NCI-H1436 treated with DMSO at 0.1 percent for 48 hours (cell line): ENCODE results near the gene RNF223.
"Not testable (repeated sequence)": the region's sequence is repeated elsewhere in the genome, so short reads cannot be mapped to it uniquely, and the experiment has no call there.

ENCODE experiments used
- DNase-seq: peaks from one replicate; lab custom pipeline; 2025; lab: John Stamatoyannopoulos, UW

The RNF223 gene

GRCh38 chr1:1044455-1045078 is 29.5 kb downstream of the RNF223 start:
- DNase-seq, result no peak

- DNase-seq, result no peak
These were observed 30.2 kb downstream of the RNF223 start for GRCh38 chr1:1043921-1044320.

- DNase-seq, result no peak
These were observed 30.7 kb downstream of the RNF223 start for GRCh38 chr1:1043411-1043810.

GRCh38 chr1:1042835-1043234 is 31.3 kb downstream of the RNF223 start:
- no peak for DNase-seq

- no peak for DNase-seq
These were observed 32.2 kb downstream of the RNF223 start for GRCh38 chr1:1041873-1042272.

- no peak for DNase-seq
These were observed 33.0 kb downstream of the RNF223 start for GRCh38 chr1:1041092-1041523.

- DNase-seq, result no peak
These were observed 33.8 kb downstream of the RNF223 start for GRCh38 chr1:1040004-1040991.

- no peak for DNase-seq
These were observed 34.8 kb downstream of the RNF223 start for GRCh38 chr1:1039145-1039910.

GRCh38 chr1:1038694-1039093 is 35.4 kb downstream of the RNF223 start:
- DNase-seq, result no peak

GRCh38 chr1:1037366-1038327 is 36.5 kb downstream of the RNF223 start:
- no peak for DNase-seq

- DNase-seq, result no peak
These were observed 38.7 kb downstream of the RNF223 start for GRCh38 chr1:1035291-1035943.

GRCh38 chr1:1034439-1034781 is 39.7 kb downstream of the RNF223 start:
- DNase-seq, result no peak

- no peak for DNase-seq
These were observed 40.2 kb downstream of the RNF223 start for GRCh38 chr1:1033731-1034438.

GRCh38 chr1:1033009-1033587 is 41.0 kb downstream of the RNF223 start:
- peak; percentile 67 for DNase-seq

GRCh38 chr1:1032424-1032823 is 41.7 kb downstream of the RNF223 start:
- no peak for DNase-seq

- DNase-seq, result no peak
These were observed 42.4 kb downstream of the RNF223 start for GRCh38 chr1:1031659-1032235.

- not testable (repeated sequence) for DNase-seq
These were observed 43.0 kb downstream of the RNF223 start for GRCh38 chr1:1030867-1031658.

- DNase-seq, result no peak
These were observed 46.3 kb downstream of the RNF223 start for GRCh38 chr1:1027791-1028190.
